ENCODE measurements around the gene OR7A5.
"Not testable (repeated sequence)": the region's sequence is repeated elsewhere in the genome, so short reads cannot be mapped to it uniquely, and the experiment has no call there.

Gene OR7A5

DNA sequence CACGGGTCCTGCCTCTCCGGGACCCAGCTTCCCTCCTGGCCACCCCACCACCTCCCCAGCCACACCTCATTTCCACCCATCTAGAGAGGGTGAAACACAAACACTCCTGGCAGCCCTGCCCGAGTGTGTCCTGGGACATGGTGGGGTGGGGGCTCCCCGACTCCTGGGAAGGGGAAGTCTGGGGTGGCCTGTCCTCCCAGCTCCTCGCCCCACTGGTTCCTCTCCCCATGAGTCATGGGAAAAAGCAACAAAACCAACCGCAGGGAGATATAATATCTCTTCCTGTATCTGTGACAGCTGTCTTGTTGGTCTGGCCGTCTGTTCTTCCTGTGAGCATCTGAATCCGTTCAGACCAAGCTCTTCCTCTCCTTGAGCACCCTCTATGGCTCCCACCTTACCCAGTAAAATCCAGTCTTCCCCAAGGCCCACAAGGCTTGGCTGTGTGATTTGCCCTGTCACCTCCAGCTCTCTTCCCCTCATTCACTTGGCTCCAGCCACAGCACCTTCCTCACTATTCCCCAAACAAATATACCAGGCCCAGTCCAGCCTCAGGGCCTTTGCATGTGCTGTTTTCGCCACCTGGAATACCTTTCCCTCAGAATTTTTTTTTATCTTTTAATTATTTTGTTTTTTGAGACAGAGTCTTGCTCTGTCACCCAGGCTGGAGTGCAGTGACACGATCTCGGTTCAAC is 49.7 kb downstream of the OR7A5 start:
- DNase-seq (ENCODE audit: low read depth, low spot score), result not testable (repeated sequence)

- DNase-seq (ENCODE audit: low read depth, low spot score), result not testable (repeated sequence)
These were observed 50.3 kb downstream of the OR7A5 start for GRCh38 chr19:14784730-14785101.

DNA sequence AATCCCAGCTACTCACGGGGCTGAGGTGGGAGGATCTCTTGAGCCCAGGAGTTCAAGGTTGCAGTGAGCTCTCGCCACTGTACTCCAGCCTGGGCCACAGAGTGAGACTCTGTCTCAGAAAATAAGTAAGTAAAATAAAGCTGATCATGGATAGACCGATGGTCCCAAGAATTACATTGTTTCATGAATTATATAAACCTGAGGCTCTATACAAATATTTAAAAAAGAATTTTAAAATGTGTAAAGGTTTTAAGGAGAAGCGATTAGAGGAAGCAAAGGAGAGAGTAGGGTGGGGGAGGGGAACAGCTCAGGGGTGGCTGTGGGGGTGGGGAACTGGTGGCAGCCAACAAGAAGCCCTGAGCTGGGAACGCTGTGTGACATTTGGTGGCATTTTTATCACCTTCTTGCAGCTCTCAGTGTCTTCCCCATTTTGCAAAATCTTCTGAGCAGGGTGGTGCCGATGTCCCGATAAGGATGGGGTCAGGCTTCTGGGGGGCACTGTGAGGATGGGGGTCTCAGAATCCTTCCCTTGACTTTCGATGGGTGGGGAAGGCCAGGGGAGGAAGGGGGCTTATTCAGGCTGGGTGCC is 51.5 kb downstream of the OR7A5 start:
- not testable (repeated sequence) for DNase-seq (ENCODE audit: low read depth, low spot score)

GRCh38 chr19:14782626-14783409 is 52.2 kb downstream of the OR7A5 start:
- DNase-seq (ENCODE audit: low read depth, low spot score), result no peak

DNA sequence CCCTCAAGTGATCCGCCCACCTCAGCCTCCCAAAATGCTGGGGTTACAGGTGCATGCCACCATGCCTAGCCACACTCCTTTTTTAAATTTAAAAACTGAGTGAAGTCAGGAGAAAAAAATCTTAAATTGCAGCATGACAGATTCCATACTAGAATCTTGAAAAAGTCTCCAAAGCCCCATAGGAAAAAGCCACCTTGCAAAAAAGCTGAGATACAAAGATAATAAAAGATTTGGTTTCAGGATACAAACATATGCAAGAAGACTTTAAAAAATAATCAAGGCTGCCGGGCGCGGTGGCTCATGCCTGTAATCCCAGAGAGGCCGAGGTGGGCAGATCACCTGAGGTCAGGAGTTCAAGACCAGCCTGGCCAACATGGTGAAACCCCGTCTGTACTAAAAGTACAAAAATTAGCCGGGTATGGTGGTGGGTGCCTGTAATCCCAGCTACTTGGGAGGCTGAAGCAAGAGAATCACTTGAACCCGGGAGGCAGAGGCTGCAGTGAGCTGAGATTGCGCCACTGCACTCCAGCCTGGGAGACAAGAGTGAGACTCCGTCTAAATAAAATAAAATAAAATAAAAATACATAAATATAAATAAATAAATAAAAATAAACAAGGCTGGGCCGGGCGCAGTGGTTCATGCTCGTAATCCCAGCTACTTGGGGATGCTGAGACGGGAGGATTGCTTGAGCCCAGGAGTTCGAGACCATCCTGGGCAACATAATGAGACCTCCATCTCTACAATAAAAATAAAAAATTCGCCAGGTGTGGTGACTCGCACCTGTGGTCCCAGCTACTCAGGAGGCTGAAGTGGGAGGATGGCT is 53.1 kb downstream of the OR7A5 start:
- DNase-seq (ENCODE audit: low read depth, low spot score), result not testable (repeated sequence)

DNA sequence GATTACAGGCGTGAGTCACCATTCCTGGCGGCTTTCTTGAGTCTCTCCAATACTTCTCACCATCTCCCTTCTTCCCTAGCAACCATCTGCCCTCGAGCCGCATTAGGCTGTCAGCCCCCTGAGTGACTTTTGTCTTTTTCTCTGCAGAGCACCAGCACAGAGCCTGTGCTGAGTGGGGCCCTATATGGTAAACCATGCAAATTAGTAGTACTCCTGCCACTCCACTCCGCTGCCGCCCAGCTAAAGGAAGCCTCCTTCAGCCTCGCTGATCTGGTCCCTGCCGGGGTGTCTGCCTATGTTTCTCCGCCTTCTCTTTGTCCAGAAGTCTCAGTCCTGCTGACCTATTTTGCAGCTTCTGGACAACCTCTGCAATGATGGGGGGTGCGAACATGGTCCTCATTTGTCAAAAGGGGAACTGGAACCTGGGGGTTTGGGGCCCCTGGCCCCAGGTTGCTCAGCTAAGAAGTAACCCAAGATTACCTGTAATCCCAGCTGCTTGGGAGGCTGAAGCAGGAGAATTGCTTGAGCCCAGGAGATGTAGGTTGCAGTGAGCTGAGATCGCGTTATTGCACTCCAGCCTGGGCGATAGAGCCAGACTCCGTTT is 54.3 kb downstream of the OR7A5 start:
- not testable (repeated sequence) for DNase-seq (ENCODE audit: low read depth, low spot score)

- no peak for DNase-seq (ENCODE audit: low read depth, low spot score)
These were observed 55.8 kb downstream of the OR7A5 start for GRCh38 chr19:14779151-14779550.

GRCh38 chr19:14778110-14778845 is 56.7 kb downstream of the OR7A5 start, which contains the start of gene ADGRE2:
Gene ADGRE2, minus strand, starts transcription at chr19:14778560. Its CDS starts 1,804 bp downstream, at chr19:14776756.
- DNase-seq (ENCODE audit: low read depth, low spot score), result not testable (repeated sequence)

DNA sequence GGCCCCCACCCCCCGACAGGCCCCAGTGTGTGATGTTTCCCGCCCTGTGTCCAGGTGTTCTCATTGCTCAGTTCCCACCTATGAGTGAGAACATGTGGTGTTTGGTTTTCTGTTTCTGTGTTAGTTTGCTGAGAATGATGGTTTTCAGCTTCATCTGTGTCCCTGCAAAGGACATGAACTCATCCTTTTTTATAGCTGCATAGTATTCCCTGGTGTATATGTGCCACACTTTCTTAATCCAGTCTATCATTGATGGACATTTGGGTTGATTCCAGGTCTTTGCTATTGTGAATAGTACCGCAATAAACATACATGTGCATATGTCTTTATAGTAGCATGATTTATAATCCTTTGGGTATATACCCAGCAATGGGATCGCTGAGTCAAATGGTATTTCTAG is 57.3 kb downstream of the OR7A5 start:
- not testable (repeated sequence) for DNase-seq (ENCODE audit: low read depth, low spot score)

All from astrocyte of the hippocampus (primary cell).